AG09309 (cell line): Measurements from ENCODE around the gene SALL1.

ENCODE experiments used
- DNase-seq: peaks from one replicate; pipeline ENCODE4 v3.0.0-alpha.2; 2010; ENCODE audit warnings: low read depth
- H3K4me3 ChIP-seq: 2 replicates; pipeline ENCODE4 v1.5.1; 2011; ENCODE audit warnings: mild to moderate bottlenecking, low read depth, low read length, moderate library complexity; ENCODE audit not compliant: control insufficient read depth
- CTCF ChIP-seq: IDR thresholded peaks from 2 replicates; pipeline ENCODE4 v1.5.1; 2011; ENCODE audit warnings: mild to moderate bottlenecking, low read depth, low read length, inconsistent platforms; ENCODE audit not compliant: insufficient read depth, control insufficient read depth; ENCODE audit errors: missing control alignments

Gene SALL1

DNA sequence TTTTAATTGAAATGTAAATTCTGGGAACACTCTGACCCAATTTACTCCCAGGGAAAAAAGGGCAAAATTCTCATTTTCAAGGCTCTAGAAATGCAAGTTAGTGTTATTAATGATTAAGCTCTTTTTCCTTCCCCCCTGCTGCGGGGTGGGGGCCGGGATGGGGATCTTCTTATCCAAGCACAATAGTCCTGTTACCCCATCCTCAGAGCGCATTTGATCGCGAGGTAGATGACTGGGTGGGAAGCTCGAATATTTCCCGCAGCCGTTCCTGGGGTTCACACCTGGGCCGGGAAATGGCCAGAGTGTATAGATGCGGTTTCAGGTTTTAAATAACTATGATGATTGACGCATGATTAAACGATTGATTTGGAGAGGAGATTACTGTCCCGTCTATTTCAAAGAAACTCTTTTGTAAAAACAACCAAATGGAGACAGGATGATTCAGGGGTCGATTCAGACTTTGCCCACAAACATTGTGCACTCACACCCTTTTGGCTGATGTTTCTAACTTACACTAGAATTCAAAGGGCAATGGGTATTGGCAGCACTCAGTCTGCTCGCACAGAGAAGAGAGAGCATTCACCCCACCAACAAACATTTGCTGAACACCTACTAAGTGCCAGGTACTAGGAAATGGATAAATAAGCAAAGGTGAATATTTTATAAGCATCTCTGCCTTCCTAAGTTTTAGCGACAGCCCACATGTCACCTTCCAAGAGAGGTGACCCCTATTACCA is 55.0 kb downstream of the SALL1 start:
- no peak overlapping the region for H3K4me3 ChIP-seq
- DNase-seq: no peak
- TF ChIP-seq CTCF: no peak

GRCh38 chr16:51095084-51095881 is 55.8 kb downstream of the SALL1 start:
- no peak for TF ChIP-seq CTCF
- H3K4me3 ChIP-seq: no peak overlapping the region
- DNase-seq: no peak

DNA sequence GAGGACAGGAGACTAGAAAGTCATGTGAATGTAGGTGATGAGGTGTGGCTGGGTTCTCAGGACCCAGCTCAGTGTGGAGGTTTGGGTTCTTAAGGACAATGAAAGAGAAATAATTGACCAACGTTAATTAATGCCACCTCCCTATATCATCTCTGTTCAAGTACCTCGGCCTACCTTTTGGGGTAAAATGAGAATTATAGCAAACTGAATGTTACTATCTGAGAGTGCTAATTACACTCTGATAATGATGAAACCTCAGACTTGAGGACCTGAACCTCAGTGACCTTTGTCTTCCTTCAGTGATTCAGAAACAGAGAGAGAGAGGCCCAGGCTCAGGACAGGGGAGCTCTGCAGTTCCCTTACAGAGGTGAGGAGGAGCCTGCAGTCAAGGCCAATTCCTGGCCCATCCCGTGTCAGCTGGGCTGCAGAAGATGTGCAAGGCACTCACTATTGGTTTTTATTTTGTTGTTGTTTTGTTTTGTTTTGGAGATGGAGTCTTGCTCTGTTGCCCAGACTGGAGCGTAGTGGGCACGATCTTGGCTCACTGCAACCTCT is 57.3 kb downstream of the SALL1 start:
- DNase-seq: no peak
- no peak for TF ChIP-seq CTCF
- no peak overlapping the region for H3K4me3 ChIP-seq
